ENCODE data around the gene SPECC1. TPM values are rescaled to one million over a fixed set of nuclear protein-coding genes. Genes with fewer than 3 reads are reported as not detected.

SPECC1 gene
- total RNA-seq, 4 donors from 2014 or later = 22.5 to 36.3 (median 33.2) TPM

GRCh38 chr17:20114466-20114865 lies 105.3 kb downstream of the SPECC1 start:
- ATAC-seq = no peak
- Histone ChIP-seq H3K9me3 (no peaks in the 10 kb centered on the region), H3K4me1 (peaks cover 0 to 8% (median 0%) of the 10 kb centered on the region in 3 donors), H3K27ac (no peak overlapping the region), H3K36me3 (peaks cover 0 to 13% of the 10 kb centered on the region in 2 donors), H3K4me3 (no peak overlapping the region), H3K27me3 (no peaks in the 10 kb centered on the region)
- TF ChIP-seq EP300 (IDR thresholded peaks at IDR 0.05) (no peak), POLR2A (IDR thresholded peaks at IDR 0.05) (no peak), POLR2AphosphoS5 (IDR thresholded peaks at IDR 0.05) (no peak), CTCF (IDR thresholded peaks at IDR 0.05) (no peak)
- 79% methylated on average over 2 of the region's 2 CpGs; no CpG with 5 or more reads in 1 of the 2 donors for WGBS, 2 donors (ENCODE audit: low coverage in 1 of 2)

- Histone ChIP-seq H3K27me3 (no peaks in the 10 kb centered on the region), H3K4me1 (peaks cover 0 to 14% (median 0%) of the 10 kb centered on the region in 3 donors), H3K9me3 (no peaks in the 10 kb centered on the region), H3K36me3 (peaks cover 0 to 3% of the 10 kb centered on the region in 2 donors), H3K27ac (no peak overlapping the region), H3K4me3 (no peak overlapping the region)
- TF ChIP-seq CTCF (IDR thresholded peaks at IDR 0.05) (peak; percentile 39 to 79 (median 46)), EP300 (IDR thresholded peaks at IDR 0.05) (no peak)
- peak; percentile 57 for ATAC-seq
- WGBS, 2 donors (ENCODE audit: low coverage in 1 of 2) = 16 to 19% methylated on average over 6 of the region's 8 CpGs
These were observed 107.6 kb downstream of the SPECC1 start for GRCh38 chr17:20116683-20117309.

- no peak for TF ChIP-seq CTCF (IDR thresholded peaks at IDR 0.05)
- TF ChIP-seq POLR2AphosphoS5 (IDR thresholded peaks at IDR 0.05) = no peak
- no peak for TF ChIP-seq EP300 (IDR thresholded peaks at IDR 0.05)
- TF ChIP-seq POLR2A (IDR thresholded peaks at IDR 0.05) = no peak
- Histone ChIP-seq H3K27me3 (no peaks in the 10 kb centered on the region), H3K4me1 (peaks cover 0 to 21% (median 0%) of the 10 kb centered on the region in 3 donors), H3K27ac (no peak overlapping the region), H3K36me3 (no peaks in the 10 kb centered on the region), H3K9me3 (no peaks in the 10 kb centered on the region), H3K4me3 (no peak overlapping the region)
- 100% methylated on average over 1 of the region's 1 CpG for WGBS, 2 donors (ENCODE audit: low coverage in 1 of 2)
- ATAC-seq = no peak
These were observed 109.1 kb downstream of the SPECC1 start for GRCh38 chr17:20118280-20118679.

GRCh38 chr17:20120836-20121235 lies 111.7 kb downstream of the SPECC1 start:
- Histone ChIP-seq H3K36me3 (no peaks in the 10 kb centered on the region), H3K27ac (no peak overlapping the region), H3K9me3 (no peaks in the 10 kb centered on the region), H3K4me1 (peaks cover 0 to 21% (median 0%) of the 10 kb centered on the region in 3 donors), H3K4me3 (no peak overlapping the region), H3K27me3 (no peaks in the 10 kb centered on the region)
- 53 to 63% methylated on average over 3 of the region's 3 CpGs for WGBS, 2 donors (ENCODE audit: low coverage in 1 of 2)
- TF ChIP-seq POLR2A (IDR thresholded peaks at IDR 0.05) = no peak
- TF ChIP-seq POLR2AphosphoS5 (IDR thresholded peaks at IDR 0.05) = no peak
- TF ChIP-seq EP300 (IDR thresholded peaks at IDR 0.05) = no peak
- no peak for TF ChIP-seq CTCF (IDR thresholded peaks at IDR 0.05)
- no peak for ATAC-seq

Measured in gastroesophageal sphincter (tissue), 4 donors.